ENCODE results near the gene CTXND2. TPM values are rescaled to one million over a fixed set of nuclear protein-coding genes. Genes with fewer than 3 reads are reported as not detected.
"Not testable (repeated sequence)": the region's sequence is repeated elsewhere in the genome, so short reads cannot be mapped to it uniquely, and the experiment has no call there.

The CTXND2 gene
- polyA plus RNA-seq (ENCODE audit: low read depth in 6 of 6), result not detected

DNA sequence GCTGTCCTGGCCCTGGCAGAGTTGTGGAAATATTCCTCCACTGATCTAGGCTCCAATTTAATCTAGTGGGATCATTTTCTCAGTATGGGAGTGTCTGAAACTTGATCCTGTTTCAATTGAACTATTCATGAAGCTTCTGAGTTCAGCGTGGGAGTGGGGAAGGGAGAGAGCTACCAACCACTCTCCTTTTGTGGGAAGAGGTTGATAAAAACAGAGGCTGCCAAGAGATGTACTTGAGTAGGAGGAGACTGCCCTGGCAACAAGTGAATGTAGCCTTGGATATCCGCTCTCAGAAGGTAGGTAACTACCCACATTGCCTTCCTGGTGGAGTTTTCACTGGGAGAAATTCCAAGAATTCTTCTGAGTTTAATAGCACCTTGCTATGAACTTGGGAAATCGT, at the start of gene CTXND2:
Gene CTXND2 (plus strand): TSS at position 119 of the 400 bp plus-strand sequence. CDS start 25,179 bp downstream, outside the sequence.
- H3K4me3 Mint-ChIP-seq, result no peak within 1 kb of the TSS
- H3K4me1 Mint-ChIP-seq, result peaks cover 28 to 53% (median 50%) of the 10 kb centered on the region in 3 donors
- H3K9me3 Mint-ChIP-seq, result peaks cover 0 to 4% (median 0%) of the 10 kb centered on the region in 7 donors
- no peak for ATAC-seq (ENCODE audit: low read depth in 2 of 2)
- H3K36me3 Mint-ChIP-seq, result no peaks in the 10 kb centered on the region
- no peak for DNase-seq
- H3K27ac Mint-ChIP-seq, result peak within 1 kb of the TSS in 2 of 6 donors; percentile 43 to 92
- H3K27me3 Mint-ChIP-seq, result no peaks in the 10 kb centered on the region

DNA sequence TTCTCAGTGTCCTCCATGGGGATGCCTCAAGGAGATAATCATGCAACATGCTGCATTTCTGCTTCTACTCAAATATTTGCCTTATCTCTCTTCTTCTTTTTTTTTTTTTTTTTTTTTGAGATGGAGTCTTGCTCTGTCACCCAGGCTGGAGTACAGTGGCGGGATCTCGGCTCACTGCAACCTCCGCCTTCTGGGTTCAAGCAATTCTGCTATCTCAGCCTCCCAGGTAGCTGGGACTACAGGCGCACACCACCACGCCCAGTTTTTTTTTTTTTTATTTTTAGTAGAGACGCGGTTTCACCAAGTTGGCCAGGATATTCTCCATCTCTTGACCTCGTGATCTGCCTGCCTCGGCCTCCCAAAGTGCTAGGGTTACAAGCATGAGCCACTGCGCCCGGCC, 46.1 kb upstream of the CTXND2 start:
- Mint-ChIP-seq H3K27ac (peak overlapping the region in 3 of 6 donors; percentile 23 to 80 (median 67)), H3K4me1 (peaks cover 0 to 12% (median 6%) of the 10 kb centered on the region in 3 donors), H3K36me3 (peaks cover 28 to 29% of the 10 kb centered on the region in 2 donors)
- not testable (repeated sequence) for H3K9me3 Mint-ChIP-seq; H3K4me3 Mint-ChIP-seq; ATAC-seq (ENCODE audit: low read depth in 2 of 2); DNase-seq; H3K27me3 Mint-ChIP-seq

DNA sequence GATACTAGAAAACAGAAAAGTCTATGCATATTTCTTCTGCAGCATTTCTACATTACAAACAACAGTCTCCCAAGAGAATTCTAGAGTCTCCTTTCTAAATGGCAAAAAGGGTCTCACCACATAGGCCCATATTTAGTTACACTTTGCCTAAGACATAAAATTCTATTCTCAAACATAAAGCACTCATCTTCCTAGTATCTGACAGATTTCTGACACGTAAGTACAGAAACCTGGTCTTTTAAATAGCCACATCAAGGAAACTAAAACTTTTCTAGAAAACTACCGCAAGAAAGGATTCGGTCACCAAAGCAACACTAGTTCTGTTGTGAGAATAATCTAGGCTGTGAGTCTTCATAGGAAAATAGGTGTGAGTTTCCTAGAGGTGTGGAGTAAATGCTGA, 45.3 kb upstream of the CTXND2 start:
- H3K9me3 Mint-ChIP-seq, result no peaks in the 10 kb centered on the region
- H3K36me3 Mint-ChIP-seq, result peaks cover 29 to 31% of the 10 kb centered on the region in 2 donors
- ATAC-seq (ENCODE audit: low read depth in 2 of 2) (no peak), DNase-seq (no peak)
- H3K4me3 Mint-ChIP-seq, result no peak overlapping the region
- no peak overlapping the region for H3K27ac Mint-ChIP-seq
- peaks cover 0 to 15% (median 6%) of the 10 kb centered on the region in 3 donors for H3K4me1 Mint-ChIP-seq
- no peaks in the 10 kb centered on the region for H3K27me3 Mint-ChIP-seq

GRCh38 chr1:150842343-150842742, 44.6 kb upstream of the CTXND2 start:
- DNase-seq (no peak), ATAC-seq (ENCODE audit: low read depth in 2 of 2) (no peak)
- H3K27ac Mint-ChIP-seq, result peak overlapping the region in 3 of 6 donors; percentile 9 to 93 (median 49)
- H3K4me3 Mint-ChIP-seq, result no peak overlapping the region
- no peaks in the 10 kb centered on the region for H3K27me3 Mint-ChIP-seq
- H3K4me1 Mint-ChIP-seq, result peaks cover 0 to 18% (median 6%) of the 10 kb centered on the region in 3 donors
- peaks cover 25 to 29% of the 10 kb centered on the region in 2 donors for H3K36me3 Mint-ChIP-seq
- H3K9me3 Mint-ChIP-seq, result no peaks in the 10 kb centered on the region

DNA sequence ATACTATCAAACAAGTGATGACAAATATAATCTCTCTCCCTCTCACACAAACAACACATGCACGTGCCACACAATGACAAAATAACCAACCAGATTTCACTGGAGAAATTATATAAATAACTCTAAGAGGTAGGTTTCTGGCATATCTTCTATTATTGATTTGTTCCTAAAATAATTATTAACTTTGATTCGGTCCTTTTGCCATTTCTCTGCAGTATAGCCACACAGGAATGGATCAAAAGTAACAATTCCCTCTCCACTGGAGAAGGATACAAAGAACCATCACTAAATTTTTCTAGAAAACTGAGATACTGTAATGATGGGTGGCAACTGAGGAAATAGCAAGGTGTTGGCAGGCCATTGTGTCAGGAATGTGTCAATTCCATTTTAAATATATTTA, 44.0 kb upstream of the CTXND2 start:
- Mint-ChIP-seq H3K9me3 (no peaks in the 10 kb centered on the region), H3K27ac (peak overlapping the region in 1 of 6 donors; percentile 11), H3K4me3 (no peak overlapping the region), H3K27me3 (no peaks in the 10 kb centered on the region), H3K4me1 (peaks cover 0 to 18% (median 6%) of the 10 kb centered on the region in 3 donors), H3K36me3 (peaks cover 19 to 29% of the 10 kb centered on the region in 2 donors)
- DNase-seq (no peak), ATAC-seq (ENCODE audit: low read depth in 2 of 2) (no peak)

GRCh38 chr1:150843474-150843873, 43.5 kb upstream of the CTXND2 start:
- DNase-seq, result no peak
- Mint-ChIP-seq H3K27ac (peak overlapping the region in 1 of 6 donors; percentile 30), H3K9me3 (no peaks in the 10 kb centered on the region), H3K27me3 (no peaks in the 10 kb centered on the region), H3K36me3 (peaks cover 17 to 24% of the 10 kb centered on the region in 2 donors), H3K4me1 (peaks cover 0 to 18% (median 6%) of the 10 kb centered on the region in 3 donors), H3K4me3 (no peak overlapping the region)
- ATAC-seq (ENCODE audit: low read depth in 2 of 2), result no peak

DNA sequence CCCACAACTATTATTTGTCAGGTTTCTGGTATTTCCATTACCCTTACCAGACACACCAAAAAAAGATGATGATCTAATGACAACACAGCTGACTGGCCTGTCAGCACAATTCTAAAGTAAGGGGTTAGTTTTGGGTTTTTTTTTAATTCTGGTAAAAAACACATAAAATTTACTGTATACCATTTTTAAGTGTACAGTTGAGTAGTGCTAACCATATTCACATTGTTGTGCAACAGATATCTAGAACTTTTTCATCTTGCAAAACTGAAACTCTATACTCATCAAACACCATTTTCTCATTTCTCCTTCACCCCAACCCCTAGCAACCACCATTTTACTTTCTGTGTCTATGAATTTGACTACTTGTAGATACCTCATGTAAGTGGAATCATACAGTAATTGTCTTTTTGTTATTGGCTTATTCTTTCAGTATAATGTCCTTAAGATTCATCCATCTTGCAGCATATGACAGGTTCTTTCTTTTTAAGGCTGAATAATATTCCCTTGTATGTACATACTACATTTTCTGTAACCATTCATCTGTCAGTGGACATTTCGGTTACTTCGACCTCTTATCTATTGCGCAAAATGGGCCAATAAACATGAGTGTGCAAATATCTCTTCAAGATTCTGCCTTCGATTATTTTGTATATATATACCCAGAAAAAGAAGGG, 40.3 kb upstream of the CTXND2 start:
- Mint-ChIP-seq H3K27me3 (no peaks in the 10 kb centered on the region), H3K4me1 (peaks cover 0 to 15% (median 5%) of the 10 kb centered on the region in 3 donors), H3K36me3 (peaks cover 4 to 15% of the 10 kb centered on the region in 2 donors), H3K9me3 (no peaks in the 10 kb centered on the region), H3K27ac (peak overlapping the region in 2 of 6 donors; percentile 23 to 39), H3K4me3 (no peak overlapping the region)
- ATAC-seq (ENCODE audit: low read depth in 2 of 2) (no peak), DNase-seq (no peak)

- DNase-seq; H3K4me3 Mint-ChIP-seq; ATAC-seq (ENCODE audit: low read depth in 2 of 2); H3K27me3 Mint-ChIP-seq; H3K27ac Mint-ChIP-seq: not testable (repeated sequence)
- Mint-ChIP-seq H3K36me3 (peaks cover 17 to 23% of the 10 kb centered on the region in 2 donors), H3K9me3 (peaks cover 2 to 13% (median 5%) of the 10 kb centered on the region in 7 donors), H3K4me1 (peaks cover 13 to 29% (median 23%) of the 10 kb centered on the region in 3 donors)
Measured at GRCh38 chr1:150850801-150851362, 36.1 kb upstream of the CTXND2 start.

DNA sequence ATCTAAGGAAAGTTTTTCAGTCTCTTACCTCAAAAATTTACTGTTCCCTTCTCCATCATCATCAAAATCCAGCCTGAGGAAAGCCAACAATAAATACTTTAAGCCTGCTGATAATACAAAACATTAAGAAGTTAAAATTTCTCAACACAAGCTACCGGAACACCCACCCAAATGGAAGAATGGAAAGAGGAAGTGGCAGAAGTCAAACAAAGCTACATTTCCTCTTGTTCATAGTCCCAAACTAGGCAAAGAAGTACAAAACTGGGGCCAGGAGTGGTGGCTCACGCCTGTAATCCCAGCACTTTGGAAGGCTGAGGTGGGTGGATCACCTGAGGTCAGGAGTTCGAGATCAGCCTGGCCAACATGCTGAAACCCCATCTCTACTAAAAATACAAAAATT, 34.2 kb upstream of the CTXND2 start:
- Mint-ChIP-seq H3K9me3 (peaks cover 2 to 13% (median 5%) of the 10 kb centered on the region in 7 donors), H3K4me3 (peak overlapping the region; percentile 46 to 93 (median 82)), H3K27ac (peak overlapping the region; percentile 62 to 86 (median 80)), H3K4me1 (peaks cover 13 to 23% (median 23%) of the 10 kb centered on the region in 3 donors), H3K36me3 (peaks cover 13% of the 10 kb centered on the region in 2 donors)
- peak; percentile 47 for DNase-seq
- peak; percentile 69 to 84 for ATAC-seq (ENCODE audit: low read depth in 2 of 2)
- H3K27me3 Mint-ChIP-seq, result not testable (repeated sequence)

- Mint-ChIP-seq H3K4me1 (peaks cover 38 to 48% (median 38%) of the 10 kb centered on the region in 3 donors), H3K36me3 (peaks cover 9 to 10% of the 10 kb centered on the region in 2 donors), H3K27me3 (no peaks in the 10 kb centered on the region), H3K4me3 (no peak overlapping the region), H3K9me3 (peaks cover 0 to 5% (median 0%) of the 10 kb centered on the region in 7 donors), H3K27ac (no peak overlapping the region)
- DNase-seq (no peak), ATAC-seq (ENCODE audit: low read depth in 2 of 2) (no peak)
Measured at GRCh38 chr1:150863724-150864123, 23.2 kb upstream of the CTXND2 start.

DNA sequence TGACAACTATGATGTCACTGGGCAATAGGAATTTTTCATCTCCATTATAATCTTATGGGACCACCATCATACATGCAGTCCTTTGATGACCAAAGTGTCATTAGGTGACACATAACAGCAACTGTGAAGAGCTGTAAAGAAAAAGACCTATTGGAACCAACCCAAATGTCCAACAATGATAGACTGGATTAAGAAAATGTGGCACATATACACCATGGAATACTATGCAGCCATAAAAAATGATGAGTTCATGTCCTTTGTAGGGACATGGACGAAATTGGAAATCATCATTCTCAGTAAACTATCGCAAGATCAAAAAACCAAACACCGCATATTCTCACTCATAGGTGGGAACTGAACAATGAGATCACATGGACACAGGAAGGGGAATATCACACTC, 22.7 kb upstream of the CTXND2 start:
- H3K9me3 Mint-ChIP-seq; H3K27me3 Mint-ChIP-seq; H3K27ac Mint-ChIP-seq; DNase-seq; H3K4me3 Mint-ChIP-seq; ATAC-seq (ENCODE audit: low read depth in 2 of 2): not testable (repeated sequence)
- H3K36me3 Mint-ChIP-seq, result peaks cover 9 to 10% of the 10 kb centered on the region in 2 donors
- H3K4me1 Mint-ChIP-seq, result peaks cover 39 to 50% (median 40%) of the 10 kb centered on the region in 3 donors

DNA sequence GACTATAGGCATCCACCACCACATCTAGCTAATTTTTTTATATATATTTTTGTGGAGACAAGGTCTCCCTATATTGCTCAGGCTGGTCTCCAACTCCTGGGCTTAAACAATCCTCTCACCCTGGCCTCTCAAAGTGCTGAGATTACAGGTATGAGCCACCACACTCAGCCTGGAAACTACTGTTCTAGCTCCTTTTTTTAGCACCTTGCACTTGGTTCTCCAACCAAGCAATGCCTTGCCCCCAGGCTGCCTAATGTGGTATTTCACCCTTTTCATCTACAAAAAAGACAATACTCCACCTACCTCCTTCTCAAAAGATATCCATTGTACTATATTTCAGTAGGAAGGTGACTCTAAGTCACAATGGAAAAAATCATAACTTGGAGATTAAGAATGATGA, 17.3 kb upstream of the CTXND2 start:
- H3K27ac Mint-ChIP-seq, result peak overlapping the region in 2 of 6 donors; percentile 12 to 62
- H3K4me1 Mint-ChIP-seq, result peaks cover 43 to 69% (median 45%) of the 10 kb centered on the region in 3 donors
- H3K4me3 Mint-ChIP-seq, result no peak overlapping the region
- peaks cover 9 to 10% of the 10 kb centered on the region in 2 donors for H3K36me3 Mint-ChIP-seq
- DNase-seq (no peak), ATAC-seq (ENCODE audit: low read depth in 2 of 2) (no peak)
- no peaks in the 10 kb centered on the region for H3K27me3 Mint-ChIP-seq
- H3K9me3 Mint-ChIP-seq, result peaks cover 0 to 5% (median 0%) of the 10 kb centered on the region in 7 donors

- ATAC-seq (ENCODE audit: low read depth in 2 of 2) (no peak), DNase-seq (no peak)
- H3K4me3 Mint-ChIP-seq, result peak overlapping the region in 3 of 8 donors; percentile 30 to 77 (median 62)
- no peaks in the 10 kb centered on the region for H3K27me3 Mint-ChIP-seq
- peaks cover 8 to 9% of the 10 kb centered on the region in 2 donors for H3K36me3 Mint-ChIP-seq
- H3K27ac Mint-ChIP-seq, result peak overlapping the region in 2 of 6 donors; percentile 41 to 81
- H3K9me3 Mint-ChIP-seq, result peaks cover 0 to 5% (median 0%) of the 10 kb centered on the region in 7 donors
- H3K4me1 Mint-ChIP-seq, result peaks cover 29 to 65% (median 41%) of the 10 kb centered on the region in 3 donors
Measured at GRCh38 chr1:150872572-150872971, 14.4 kb upstream of the CTXND2 start.

All from naive B cell (primary cell).